DMS79 treated with DMSO at 0.1 percent for 48 hours (cell line): ENCODE results near the gene MNS1.
"Not testable (repeated sequence)": the region's sequence is repeated elsewhere in the genome, so short reads cannot be mapped to it uniquely, and the experiment has no call there.

Experiments used
- DNase-seq: peaks from one replicate; lab custom pipeline; 2025; lab: John Stamatoyannopoulos, UW

MNS1 gene

GRCh38 chr15:56454836-56455235, 10.1 kb downstream of the MNS1 start:
- DNase-seq, result no peak

DNA sequence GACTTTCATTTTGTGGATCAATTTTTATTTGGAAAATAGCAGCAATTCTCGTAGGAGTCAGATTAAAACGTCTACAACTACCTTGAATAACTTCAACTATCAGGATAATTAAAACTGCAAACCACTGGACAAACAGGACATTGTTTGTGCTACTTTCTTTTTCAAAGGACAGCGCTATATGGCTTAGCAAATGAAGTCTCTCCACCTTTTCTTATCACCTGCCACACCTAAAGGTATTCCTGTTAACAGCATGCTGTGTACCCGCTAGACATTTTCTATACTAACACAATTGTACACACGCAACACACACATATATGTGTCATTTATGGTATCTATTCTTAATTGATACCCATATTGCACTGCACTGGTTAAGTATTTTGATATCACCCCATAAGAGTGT, 19.2 kb downstream of the MNS1 start:
- DNase-seq, result no peak

DNA sequence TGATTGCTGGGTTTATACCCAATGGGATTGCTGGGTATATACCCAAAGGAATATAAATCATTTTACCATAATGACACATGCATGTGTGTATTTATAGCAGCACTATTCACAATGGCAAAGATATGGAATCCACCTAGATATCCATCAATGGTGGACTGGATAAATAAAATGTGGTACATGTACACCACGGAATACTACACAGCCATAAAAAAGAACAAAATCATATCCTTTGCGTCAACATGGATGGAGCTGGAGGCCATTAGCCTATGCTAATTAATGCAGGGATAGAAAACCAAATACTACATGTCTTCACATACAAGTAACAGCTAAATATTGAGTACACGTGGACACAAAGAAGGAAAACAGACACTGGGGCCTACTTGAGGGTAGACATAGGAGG, 22.6 kb downstream of the MNS1 start:
- DNase-seq, result no peak

GRCh38 chr15:56440214-56440770, 24.6 kb downstream of the MNS1 start:
- no peak for DNase-seq

GRCh38 chr15:56432304-56432703, 32.6 kb downstream of the MNS1 start:
- no peak for DNase-seq

DNA sequence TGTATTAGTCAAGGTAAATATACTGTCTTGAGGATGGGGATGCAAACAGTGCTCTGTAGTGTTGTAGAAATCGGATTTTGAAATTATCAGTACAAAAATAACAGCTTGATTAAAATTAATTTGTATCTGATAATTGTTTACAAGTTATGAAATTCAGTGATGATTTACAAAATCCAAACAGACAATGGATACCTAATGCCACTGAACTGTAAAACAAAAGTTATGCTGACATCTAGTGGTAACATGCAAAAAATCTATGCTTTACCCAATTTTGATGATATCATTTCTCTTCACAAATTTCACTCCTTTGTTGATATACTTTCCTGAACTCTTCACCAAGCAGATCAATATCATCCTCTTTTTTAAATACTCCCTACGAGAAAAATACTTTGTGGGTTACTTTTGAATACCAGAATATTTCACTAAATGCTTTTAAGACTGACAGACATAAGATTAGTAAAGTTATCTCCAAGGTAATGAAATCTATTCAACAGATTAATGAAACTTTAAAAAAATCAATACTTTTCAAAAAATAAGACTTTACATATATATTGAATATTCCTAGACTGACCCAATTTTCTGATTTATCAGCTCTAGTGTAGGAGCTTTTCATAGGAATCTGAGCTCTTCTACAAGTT, 36.0 kb downstream of the MNS1 start:
- DNase-seq, result peak; percentile 33

- no peak for DNase-seq
Measured at GRCh38 chr15:56425976-56426375, 39.0 kb downstream of the MNS1 start.

- DNase-seq, result no peak
Measured at GRCh38 chr15:56425276-56425675, 39.7 kb downstream of the MNS1 start.

DNA sequence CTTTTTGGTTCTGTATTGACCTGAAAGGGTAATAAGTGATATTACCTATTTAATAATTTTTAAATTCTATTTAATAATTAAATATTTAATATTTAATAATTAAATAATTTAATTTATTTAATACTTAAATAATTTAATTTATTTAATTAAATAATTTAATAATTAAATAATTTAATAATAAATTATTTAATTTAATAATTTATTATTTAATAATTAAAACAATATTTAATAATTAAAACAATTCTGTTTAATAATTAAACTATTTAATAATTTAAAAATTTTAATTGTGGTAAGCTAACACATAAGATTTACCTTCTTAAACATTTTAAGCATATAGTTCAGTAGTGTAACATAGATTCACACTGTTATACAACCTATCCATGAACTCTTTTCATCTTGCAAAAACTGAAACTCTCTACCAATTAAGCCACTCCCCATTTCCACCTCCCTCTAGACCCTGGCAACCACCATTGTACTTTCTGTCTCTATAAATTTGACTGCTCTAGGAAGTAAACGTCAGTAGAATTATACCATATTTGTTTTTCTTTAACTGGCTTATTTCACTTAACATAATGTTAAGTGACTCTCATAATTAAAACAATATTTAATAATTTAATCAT, 51.7 kb downstream of the MNS1 start:
- not testable (repeated sequence) for DNase-seq

DNA sequence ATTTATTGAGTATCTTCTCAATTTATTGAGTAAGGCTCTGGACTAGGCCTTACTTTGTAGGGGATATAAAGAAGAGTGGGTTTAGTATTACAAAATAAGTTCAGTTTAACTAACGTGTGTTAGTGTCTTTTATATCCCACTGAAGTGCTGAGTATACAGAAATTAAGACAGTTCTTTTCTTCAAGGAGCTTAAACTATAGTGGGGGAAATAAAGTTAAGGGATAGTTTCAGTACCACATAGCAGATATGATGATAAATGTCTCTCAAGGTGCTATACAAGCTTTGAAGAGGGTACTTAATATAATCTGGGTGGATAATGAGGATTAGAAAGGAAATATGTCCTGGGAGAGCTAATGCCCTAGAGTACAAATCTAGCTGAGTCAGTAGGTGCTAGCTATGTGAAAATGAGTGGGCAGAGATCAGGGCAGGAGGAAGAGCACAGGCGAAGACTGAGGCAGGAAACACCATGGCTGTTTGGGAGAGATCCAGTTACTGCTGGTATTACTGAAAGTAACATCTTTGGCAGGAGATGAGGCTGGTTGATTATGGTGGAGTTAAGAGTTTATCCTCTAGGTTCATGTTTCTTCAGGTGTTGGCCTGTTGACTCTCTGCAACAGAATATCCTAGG, 53.7 kb downstream of the MNS1 start:
- DNase-seq, result no peak

DNA sequence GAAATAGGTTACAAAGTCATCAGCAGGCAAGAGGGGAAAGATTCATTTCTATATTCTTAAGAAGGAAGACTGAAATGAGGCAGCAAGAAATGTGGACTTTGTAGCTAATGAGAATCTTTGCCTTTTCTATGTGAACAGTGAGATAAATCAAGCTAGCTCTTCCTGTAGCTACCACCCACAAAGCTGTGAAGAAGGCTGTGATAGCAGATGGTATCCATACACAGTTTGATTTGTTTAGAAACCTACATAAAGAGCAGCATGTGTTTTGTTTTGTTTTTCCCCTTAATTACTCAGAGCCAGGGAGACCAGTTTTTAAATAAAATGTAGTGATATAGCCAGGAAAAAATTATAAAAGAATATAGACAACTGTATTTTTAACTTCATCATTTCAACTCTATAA, 54.2 kb downstream of the MNS1 start:
- no peak for DNase-seq

DNA sequence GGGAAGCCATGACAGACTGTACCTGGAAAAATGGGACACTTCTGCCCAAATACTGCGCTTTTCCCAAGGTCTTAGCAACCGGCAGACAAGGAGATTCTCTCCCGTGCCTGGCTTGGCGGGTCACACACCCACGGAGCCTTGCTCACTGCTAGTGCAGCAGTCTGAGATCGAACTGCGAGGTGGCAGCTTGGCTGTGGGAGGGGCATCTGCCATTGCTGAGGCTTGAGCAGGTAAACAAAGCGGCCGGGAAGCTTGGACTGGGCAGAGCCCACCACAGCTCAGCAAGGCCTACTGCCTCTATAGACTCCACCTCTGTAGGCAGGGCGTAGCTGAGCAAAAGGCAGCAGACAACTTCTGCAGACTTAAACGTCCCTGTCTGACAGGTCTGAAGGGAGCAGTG, 65.7 kb downstream of the MNS1 start:
- DNase-seq, result not testable (repeated sequence)

DNA sequence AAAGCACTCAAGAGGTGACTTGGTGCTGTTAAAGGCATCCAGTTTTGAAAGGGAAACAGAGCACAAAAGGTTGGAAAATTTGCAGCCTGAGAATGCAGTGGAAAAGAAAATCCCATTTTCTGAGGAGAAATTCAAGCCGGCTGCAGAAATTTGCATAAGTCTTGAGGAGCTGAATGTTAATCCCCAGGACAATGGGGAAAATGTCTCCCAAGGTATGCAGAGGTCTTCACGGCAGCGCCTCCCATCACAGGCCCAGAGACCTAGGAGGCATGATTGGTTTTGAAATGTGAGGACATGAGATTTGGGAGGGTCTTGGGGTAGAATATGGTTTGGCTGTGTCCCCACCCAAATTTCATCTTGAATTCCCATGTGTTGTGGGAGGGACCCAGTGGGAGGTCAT, 67.6 kb downstream of the MNS1 start:
- DNase-seq, result not testable (repeated sequence)

- no peak for DNase-seq
Measured at GRCh38 chr15:56394909-56395308, 70.0 kb downstream of the MNS1 start.

DNA sequence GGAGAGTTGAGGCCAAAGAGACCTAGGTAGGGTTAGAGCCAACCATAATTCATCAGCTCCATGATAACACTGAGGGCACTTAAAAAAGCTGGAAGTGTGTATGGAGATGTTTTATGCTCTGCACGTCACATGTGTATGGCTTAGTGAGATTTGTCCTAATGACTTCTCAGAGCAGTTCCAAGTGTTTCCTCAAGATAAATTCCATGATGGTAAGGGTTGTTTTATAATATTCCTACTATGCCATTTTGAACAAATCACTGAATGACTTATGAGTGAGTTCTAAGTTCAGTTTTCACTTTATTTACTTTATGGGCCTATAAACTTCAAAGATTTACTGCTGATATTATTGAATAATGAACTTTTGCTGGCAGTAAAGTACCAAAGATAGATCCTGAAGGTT, 71.7 kb downstream of the MNS1 start:
- DNase-seq, result no peak

- no peak for DNase-seq
Measured at GRCh38 chr15:56390739-56391267, 74.1 kb downstream of the MNS1 start.

DNA sequence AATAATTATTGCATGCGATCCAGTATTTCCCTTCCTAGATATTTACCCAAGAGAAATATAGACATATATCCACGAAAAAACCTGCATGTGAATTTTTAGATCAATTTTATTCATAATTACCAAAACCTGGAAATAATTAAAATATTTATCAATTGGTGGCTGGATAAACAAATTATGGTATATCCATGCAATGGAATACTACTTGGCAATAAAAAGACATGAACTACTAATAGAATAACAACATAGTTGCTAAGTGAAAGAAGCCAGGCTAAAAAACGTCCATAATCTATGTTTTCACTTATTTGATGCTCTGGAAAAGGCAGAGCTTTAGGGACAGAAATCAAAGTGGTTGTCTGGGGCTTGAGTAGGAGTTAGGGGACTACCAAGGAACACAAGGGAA, 79.0 kb downstream of the MNS1 start:
- DNase-seq, result no peak

DNA sequence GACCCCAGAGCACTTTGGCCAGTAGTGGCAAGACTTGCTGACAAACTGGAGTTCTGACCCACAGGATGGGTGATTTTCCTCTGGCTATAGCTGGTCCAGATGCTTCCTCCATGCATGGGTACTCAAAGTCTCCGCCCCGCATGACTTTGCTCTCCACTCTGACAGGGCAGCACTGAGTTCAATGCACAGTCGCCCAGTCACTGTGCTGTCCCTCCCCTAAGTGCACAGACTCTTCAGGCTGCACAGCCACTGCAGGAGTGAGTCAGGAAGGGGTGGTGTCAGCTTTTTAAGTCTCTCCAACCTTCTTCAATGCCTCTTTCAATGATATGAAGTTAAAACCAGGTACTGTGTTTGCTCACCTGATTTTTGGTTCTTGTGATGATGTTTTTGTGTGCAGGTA, 81.9 kb downstream of the MNS1 start:
- no peak for DNase-seq
